OCI-LY7 (cell line): ENCODE data around the gene HIVEP2. TPM values are rescaled to one million over a fixed set of nuclear protein-coding genes. Genes with fewer than 3 reads are reported as not detected.
"Not testable (repeated sequence)": the region's sequence is repeated elsewhere in the genome, so short reads cannot be mapped to it uniquely, and the experiment has no call there.

ENCODE experiments used
- BruUV-seq: library from RNA; stranded (reverse); fragments of 400-500 nt; replicated peaks from 2 replicates; lab custom pipeline; 2021; lab: Mats Ljungman, UMichigan
- CTCF ChIA-PET: fragments of 300-600 bp; sonication (Branson Sonifier 250); formaldehyde crosslinking; loops from one replicate; lab custom pipeline; 2022; ENCODE audit warnings: antibody characterized with exemption; ENCODE audit not compliant: unreplicated experiment; lab: Charles Lee
- POLR2A ChIA-PET: fragments of 300-600 bp; sonication (Branson Sonifier 250); formaldehyde crosslinking; loops from one replicate; lab custom pipeline; 2022; ENCODE audit warnings: antibody characterized with exemption; lab: Charles Lee
- DNase-seq: peaks from one replicate; pipeline ENCODE4 v3.0.0-alpha.2; 2015; ENCODE audit warnings: low spot score
- H2AFZ ChIP-seq: fragments of 200-600 bp; sonication (generic), shearing (Covaris generic); 2 replicates; pipeline ENCODE4 v1.6.1; 2014; ENCODE audit warnings: mild to moderate bottlenecking, antibody characterized with exemption, low read length, moderate library complexity
- H3K27ac ChIP-seq: fragments of 200-600 bp; sonication (generic); 2 replicates; pipeline ENCODE4 v1.5.1; 2014; ENCODE audit warnings: mixed run types, low read depth, mild to moderate bottlenecking, moderate library complexity, low read length, inconsistent platforms; ENCODE audit not compliant: poor library complexity, severe bottlenecking
- H3K36me3 ChIP-seq: fragments of 200-600 bp; sonication (generic); 2 replicates; pipeline ENCODE4 v1.6.1; 2014; ENCODE audit warnings: mild to moderate bottlenecking, antibody characterized with exemption, low read length, moderate library complexity, mixed read lengths; ENCODE audit not compliant: insufficient read depth
- H3K4me1 ChIP-seq: fragments of 200-600 bp; sonication (generic); 2 replicates; pipeline ENCODE4 v1.5.1; 2014; ENCODE audit warnings: mild to moderate bottlenecking, low read length; ENCODE audit not compliant: insufficient read depth, poor library complexity, severe bottlenecking
- H3K4me2 ChIP-seq: fragments of 200-600 bp; sonication (generic); 2 replicates; pipeline ENCODE4 v1.6.1; 2014; ENCODE audit warnings: mild to moderate bottlenecking, low read length
- H3K4me3 ChIP-seq: fragments of 200-600 bp; sonication (generic); 2 replicates; pipeline ENCODE4 v1.5.1; 2014; ENCODE audit warnings: mild to moderate bottlenecking, low read depth, low read length; ENCODE audit not compliant: poor library complexity, severe bottlenecking
- H3K79me2 ChIP-seq: fragments of 200-600 bp; sonication (generic); 2 replicates; pipeline ENCODE4 v1.6.1; 2016; ENCODE audit warnings: low read depth, mild to moderate bottlenecking, low read length, moderate library complexity, mixed read lengths; ENCODE audit not compliant: insufficient read depth
- H3K9me2 ChIP-seq: fragments of 200-600 bp; sonication (generic); 2 replicates; pipeline ENCODE4 v1.6.1; 2016; ENCODE audit warnings: mild to moderate bottlenecking, low read length, mixed read lengths; ENCODE audit not compliant: insufficient read depth
- H3K9me3 ChIP-seq: fragments of 200-600 bp; sonication (generic); 2 replicates; pipeline ENCODE4 v1.6.1; 2014; ENCODE audit warnings: mild to moderate bottlenecking, mixed run types, low read length, mixed read lengths
- H4K20me1 ChIP-seq: fragments of 200-600 bp; sonication (generic); 2 replicates; pipeline ENCODE4 v1.6.1; 2014; ENCODE audit warnings: mild to moderate bottlenecking, antibody characterized with exemption, low read length, moderate library complexity, mixed read lengths; ENCODE audit not compliant: insufficient read depth
- EZH2phosphoT487 ChIP-seq: fragments of 200-600 bp; sonication (generic); IDR thresholded peaks from 2 replicates; pipeline ENCODE4 v1.6.1; 2018; ENCODE audit warnings: low read depth, borderline replicate concordance, mild to moderate bottlenecking, mixed run types, antibody characterized with exemption, low read length, moderate library complexity, mixed read lengths
- intact Hi-C: fragments of 100-400 bp; cut with micrococcal nuclease; formaldehyde crosslinking; loops from one replicate; pipeline ENCODE4 v1.10.0; 2022; ENCODE audit not compliant: unreplicated experiment
- total RNA-seq, 2 experiments: library from RNA; depleted of rRNA in 1 of 2; stranded (reverse); fragments of >200 nt in 1 of 2; shearing (Covaris generic) in 1 of 2; gene quantifications; 2 replicates each; pipeline ENCODE4 v1.2.3, GENCODE V29; 2014 to 2022
- TF ChIP-seq, protein P1 (sequence below): fragments of 200-600 bp; sonication (generic); conservative IDR thresholded peaks from 2 replicates; pipeline ENCODE4 v1.5.1; 2014; ENCODE audit warnings: mild to moderate bottlenecking, antibody characterized with exemption, low read length, moderate library complexity, mixed read lengths

HIVEP2 gene
- total RNA-seq, 2 experiments from 2014 or later: 18.8 to 24.6 TPM

DNA sequence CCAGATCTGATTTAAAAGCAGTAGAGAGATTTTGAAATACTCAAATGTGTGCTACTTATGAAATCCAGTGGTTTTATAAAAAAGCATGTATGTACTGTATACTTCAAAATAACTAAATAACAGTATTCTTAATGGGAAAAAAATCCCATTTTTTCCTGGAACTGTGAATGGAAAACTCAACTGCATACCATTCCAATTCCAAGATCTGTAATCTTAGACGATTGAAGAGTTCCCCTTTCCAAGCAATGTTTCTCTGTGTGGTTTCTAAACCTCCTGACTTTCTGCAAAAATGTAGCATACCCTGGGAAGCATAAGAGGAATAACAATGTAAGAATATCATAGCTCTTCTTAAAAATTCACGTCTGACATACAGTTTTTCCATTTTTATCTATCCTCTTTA lies 40.3 kb upstream of the HIVEP2 start:
- H3K4me1 ChIP-seq: no peaks in the 10 kb centered on the region
- CTCF ChIA-PET: no interaction called here

DNA sequence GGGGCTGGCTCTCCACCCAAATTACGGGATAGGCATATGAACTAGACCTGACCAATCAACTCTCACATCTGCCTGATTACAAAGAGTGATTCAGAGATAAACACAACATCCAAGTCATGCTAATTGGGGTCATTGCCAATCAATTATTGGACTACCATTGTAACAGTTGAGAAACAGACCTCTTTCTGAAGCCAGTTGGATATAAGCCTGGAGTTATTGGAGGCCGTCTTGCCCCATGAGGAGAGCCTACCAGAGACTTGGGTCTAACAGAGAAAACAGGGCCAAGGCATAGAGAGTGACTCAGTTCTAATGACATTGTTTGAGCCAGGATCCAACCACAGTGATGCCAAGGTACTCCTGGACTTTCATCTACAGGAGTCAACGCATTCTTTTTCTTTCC lies 39.4 kb upstream of the HIVEP2 start:
- no peak for DNase-seq
- Histone ChIP-seq H3K9me2 (no peaks in the 10 kb centered on the region), H3K4me2 (no peak overlapping the region), H4K20me1 (no peaks in the 10 kb centered on the region), H3K79me2 (no peaks in the 10 kb centered on the region), H3K4me1 (no peaks in the 10 kb centered on the region), H3K36me3 (no peaks in the 10 kb centered on the region), H3K4me3 (no peak overlapping the region), H3K27ac (no peak overlapping the region), H3K9me3 (no peaks in the 10 kb centered on the region), H2AFZ (no peak overlapping the region)
- POLR2A ChIA-PET: interaction anchor here (0.6 kb wide), 1 partner anchor 305 kb away, joined by 3 read pairs; no protein-coding TSS in a partner anchor
- TF ChIP-seq, protein P1, sequence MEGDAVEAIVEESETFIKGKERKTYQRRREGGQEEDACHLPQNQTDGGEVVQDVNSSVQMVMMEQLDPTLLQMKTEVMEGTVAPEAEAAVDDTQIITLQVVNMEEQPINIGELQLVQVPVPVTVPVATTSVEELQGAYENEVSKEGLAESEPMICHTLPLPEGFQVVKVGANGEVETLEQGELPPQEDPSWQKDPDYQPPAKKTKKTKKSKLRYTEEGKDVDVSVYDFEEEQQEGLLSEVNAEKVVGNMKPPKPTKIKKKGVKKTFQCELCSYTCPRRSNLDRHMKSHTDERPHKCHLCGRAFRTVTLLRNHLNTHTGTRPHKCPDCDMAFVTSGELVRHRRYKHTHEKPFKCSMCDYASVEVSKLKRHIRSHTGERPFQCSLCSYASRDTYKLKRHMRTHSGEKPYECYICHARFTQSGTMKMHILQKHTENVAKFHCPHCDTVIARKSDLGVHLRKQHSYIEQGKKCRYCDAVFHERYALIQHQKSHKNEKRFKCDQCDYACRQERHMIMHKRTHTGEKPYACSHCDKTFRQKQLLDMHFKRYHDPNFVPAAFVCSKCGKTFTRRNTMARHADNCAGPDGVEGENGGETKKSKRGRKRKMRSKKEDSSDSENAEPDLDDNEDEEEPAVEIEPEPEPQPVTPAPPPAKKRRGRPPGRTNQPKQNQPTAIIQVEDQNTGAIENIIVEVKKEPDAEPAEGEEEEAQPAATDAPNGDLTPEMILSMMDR: no peak
- no peak for TF ChIP-seq EZH2phosphoT487
- intact Hi-C loops: no loop called here
- CTCF ChIA-PET: no interaction called here
- no TSS peak for BruUV-seq

More for the DNA sequence above, 40.3 kb upstream of the HIVEP2 start:
- Histone ChIP-seq H3K9me3 (no peaks in the 10 kb centered on the region), H4K20me1 (no peaks in the 10 kb centered on the region), H2AFZ (no peak overlapping the region), H3K27ac (no peak overlapping the region), H3K4me2 (no peak overlapping the region), H3K36me3 (no peaks in the 10 kb centered on the region), H3K9me2 (no peaks in the 10 kb centered on the region), H3K4me3 (no peak overlapping the region), H3K79me2 (no peaks in the 10 kb centered on the region)
- no peak for TF ChIP-seq EZH2phosphoT487
- TF ChIP-seq, protein P1: no peak
- POLR2A ChIA-PET: interaction anchor here (0.6 kb wide), 1 partner anchor 95 kb away, joined by 4 read pairs; no protein-coding TSS in a partner anchor
- intact Hi-C loops: no loop called here
- DNase-seq: no peak
- no TSS peak for BruUV-seq

DNA sequence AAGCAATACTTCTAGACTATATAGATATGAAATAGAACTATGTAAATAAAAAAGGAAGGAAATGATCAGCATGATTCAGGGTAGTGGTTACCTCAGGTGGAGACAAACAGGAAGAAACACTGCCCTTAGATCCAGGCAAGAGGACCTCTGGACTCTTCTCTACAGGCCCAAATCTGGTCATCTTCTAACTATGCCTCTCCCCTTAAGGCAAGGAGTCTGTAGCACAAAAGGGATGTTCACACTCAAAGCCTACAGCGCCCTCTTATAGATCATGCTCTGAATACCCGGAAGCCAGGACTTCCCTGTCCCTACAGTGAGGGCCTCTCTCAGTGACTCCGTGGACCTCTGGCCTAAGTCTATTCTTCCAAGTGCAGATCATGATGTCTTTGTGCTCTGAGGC lies 30.4 kb upstream of the HIVEP2 start:
- no peaks in the 10 kb centered on the region for H3K4me1 ChIP-seq
- no peaks in the 10 kb centered on the region for H4K20me1 ChIP-seq
- H3K79me2 ChIP-seq: no peaks in the 10 kb centered on the region
- ChIA-PET CTCF (no interaction called here), POLR2A (interaction anchor here (0.6 kb wide), 1 partner anchor 189 kb away, joined by 3 read pairs; no protein-coding TSS in a partner anchor)
- no peak overlapping the region for H3K4me3 ChIP-seq
- H3K9me2 ChIP-seq: no peaks in the 10 kb centered on the region
- no peaks in the 10 kb centered on the region for H3K36me3 ChIP-seq
- no peaks in the 10 kb centered on the region for H3K9me3 ChIP-seq
- TF ChIP-seq, protein P1: no peak; the same call in 1 of the 2 replicates
- no peak for TF ChIP-seq EZH2phosphoT487
- DNase-seq: no peak
- H2AFZ ChIP-seq: no peak overlapping the region; the same call in 1 of the 2 replicates
- intact Hi-C loops: no loop called here
- H3K27ac ChIP-seq: no peak overlapping the region
- BruUV-seq: no TSS peak
- no peak overlapping the region for H3K4me2 ChIP-seq

DNA sequence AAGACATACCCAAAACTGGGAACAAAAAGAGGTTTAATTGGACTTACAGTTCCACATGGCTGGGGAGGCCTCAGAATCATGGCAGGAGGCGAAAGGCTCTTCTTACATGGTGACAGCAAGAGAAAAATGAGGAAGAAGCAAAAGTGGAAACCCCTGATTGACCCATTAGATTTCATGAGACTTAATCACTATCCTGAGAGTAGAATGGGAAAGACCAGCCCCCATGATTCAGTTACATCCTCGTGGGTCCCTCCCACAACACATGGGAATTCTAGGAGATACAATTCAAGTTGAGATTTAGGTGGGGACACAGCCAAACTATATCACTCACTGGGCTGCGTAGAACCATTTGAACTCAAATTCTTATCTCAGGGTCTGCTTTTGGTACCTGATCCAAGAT lies 26.0 kb upstream of the HIVEP2 start:
- POLR2A ChIA-PET: interaction anchor here (1.0 kb wide), 1 partner anchor 11 kb away, joined by 3 read pairs; no protein-coding TSS in a partner anchor
- intact Hi-C loops, DNase-seq, CTCF ChIA-PET, H4K20me1 ChIP-seq, H2AFZ ChIP-seq, H3K4me3 ChIP-seq, H3K9me3 ChIP-seq, H3K4me1 ChIP-seq, H3K36me3 ChIP-seq, H3K79me2 ChIP-seq, H3K4me2 ChIP-seq, H3K9me2 ChIP-seq, BruUV-seq, H3K27ac ChIP-seq: not testable (repeated sequence)
